IMR-90 (cell line): ENCODE data around the gene CTNNA2.

Source experiments
- RAD21 ChIP-seq: IDR thresholded peaks from 2 replicates; pipeline ENCODE4 v1.6.1; 2012; ENCODE audit warnings: low read length, improper control_type of control experiment
- TF ChIP-seq, protein P1 (sequence below): conservative IDR thresholded peaks from 2 replicates; pipeline ENCODE4 v1.5.1; 2012; ENCODE audit warnings: mild to moderate bottlenecking, low read depth, low read length, improper control_type of control experiment

DNA sequence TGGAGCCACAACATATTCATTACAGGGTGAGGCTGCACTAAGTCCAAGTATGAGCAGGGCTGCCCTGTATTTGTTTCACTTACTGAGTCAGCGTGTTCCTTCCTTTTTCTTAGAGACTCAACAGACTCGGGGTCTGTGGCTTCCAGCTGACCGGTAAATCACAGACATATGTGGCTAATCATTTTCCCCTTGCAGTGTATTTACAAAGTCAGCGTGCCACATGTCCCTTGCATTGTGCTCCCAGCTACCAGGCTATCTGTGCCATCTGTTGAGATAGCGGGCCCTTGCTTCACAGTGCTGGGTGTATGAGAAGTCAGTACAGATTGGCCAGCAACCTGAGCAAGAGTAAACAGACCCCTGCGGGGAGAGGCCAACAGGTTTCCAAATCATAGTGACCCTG, 537.4 kb downstream of the CTNNA2 start:
- TF ChIP-seq, protein P1, sequence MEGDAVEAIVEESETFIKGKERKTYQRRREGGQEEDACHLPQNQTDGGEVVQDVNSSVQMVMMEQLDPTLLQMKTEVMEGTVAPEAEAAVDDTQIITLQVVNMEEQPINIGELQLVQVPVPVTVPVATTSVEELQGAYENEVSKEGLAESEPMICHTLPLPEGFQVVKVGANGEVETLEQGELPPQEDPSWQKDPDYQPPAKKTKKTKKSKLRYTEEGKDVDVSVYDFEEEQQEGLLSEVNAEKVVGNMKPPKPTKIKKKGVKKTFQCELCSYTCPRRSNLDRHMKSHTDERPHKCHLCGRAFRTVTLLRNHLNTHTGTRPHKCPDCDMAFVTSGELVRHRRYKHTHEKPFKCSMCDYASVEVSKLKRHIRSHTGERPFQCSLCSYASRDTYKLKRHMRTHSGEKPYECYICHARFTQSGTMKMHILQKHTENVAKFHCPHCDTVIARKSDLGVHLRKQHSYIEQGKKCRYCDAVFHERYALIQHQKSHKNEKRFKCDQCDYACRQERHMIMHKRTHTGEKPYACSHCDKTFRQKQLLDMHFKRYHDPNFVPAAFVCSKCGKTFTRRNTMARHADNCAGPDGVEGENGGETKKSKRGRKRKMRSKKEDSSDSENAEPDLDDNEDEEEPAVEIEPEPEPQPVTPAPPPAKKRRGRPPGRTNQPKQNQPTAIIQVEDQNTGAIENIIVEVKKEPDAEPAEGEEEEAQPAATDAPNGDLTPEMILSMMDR, result no peak
- TF ChIP-seq RAD21, result no peak
